ENCODE measurements around the gene PRSS22.

PRSS22 gene

GRCh38 chr16:2879854-2880508 is 22.0 kb upstream of the PRSS22 start:
- no peak for DNase-seq

GRCh38 chr16:2874912-2875362 is 17.0 kb upstream of the PRSS22 start:
- DNase-seq, result peak; percentile 59

GRCh38 chr16:2874032-2874911 is 16.3 kb upstream of the PRSS22 start:
- no peak for DNase-seq

- DNase-seq, result no peak
Measured at GRCh38 chr16:2871926-2872325, 14.0 kb upstream of the PRSS22 start.

- peak; percentile 94 for DNase-seq
Measured at GRCh38 chr16:2867987-2868789, 10.2 kb upstream of the PRSS22 start.

- DNase-seq, result no peak
Measured at GRCh38 chr16:2867661-2867986, 9.7 kb upstream of the PRSS22 start.

GRCh38 chr16:2866431-2866830 is 8.5 kb upstream of the PRSS22 start:
- no peak for DNase-seq

GRCh38 chr16:2865651-2866050 is 7.7 kb upstream of the PRSS22 start:
- DNase-seq, result no peak

GRCh38 chr16:2860826-2861567 is 3.0 kb upstream of the PRSS22 start:
- no peak for DNase-seq

GRCh38 chr16:2859686-2860265 is 1.8 kb upstream of the PRSS22 start:
- no peak for DNase-seq

- DNase-seq, result no peak
Measured at GRCh38 chr16:2858245-2859025, 465 bp upstream of the PRSS22 start.

GRCh38 chr16:2856686-2857450 is 1.1 kb downstream of the PRSS22 start:
- DNase-seq, result no peak

- no peak for DNase-seq
Measured at GRCh38 chr16:2856061-2856670, 1.8 kb downstream of the PRSS22 start.

GRCh38 chr16:2855536-2855935 is 2.4 kb downstream of the PRSS22 start:
- no peak for DNase-seq

GRCh38 chr16:2854700-2855309 is 3.2 kb downstream of the PRSS22 start:
- no peak for DNase-seq

GRCh38 chr16:2853531-2854073 is 4.4 kb downstream of the PRSS22 start:
- no peak for DNase-seq

GRCh38 chr16:2852731-2853507 is 5.1 kb downstream of the PRSS22 start:
- no peak for DNase-seq

- no peak for DNase-seq
Measured at GRCh38 chr16:2852003-2852730, 5.8 kb downstream of the PRSS22 start.

All from CD4-positive, alpha-beta T cell treated with Interleukin-4 for 4 hours (primary cell).